Heart left ventricle (tissue), 13 donors: ENCODE measurements around the gene RAB1B.

Experiments
- CTCF ChIP-seq, 12 donors: fragments of 200-600 bp; sonication (generic) in 4 of 12; IDR thresholded peaks; one replicate each; pipeline versions ENCODE4 v1.5.0 to v1.8.0; 2018 to 2022; ENCODE audit warnings: antibody characterized with exemption in 12 of 12, mild to moderate bottlenecking in 5 of 12
- POLR2A ChIP-seq, 2 donors: fragments of 450-650 bp; IDR thresholded peaks; one replicate each; pipeline ENCODE4 v1.6.1; 2017; ENCODE audit warnings: antibody characterized with exemption in 2 of 2, mild to moderate bottlenecking in 2 of 2, moderate library complexity in 2 of 2
- donor health status: ischemic (EF 13 %, LVEDD 7.1; RV severe dilation, severe dysfunction).
- donor health status: DM: no; HTN: yes; CAD: no.
- donor health status: DM: no; HTN: no; CAD: no.
- donor health status: ischemic (EF 25% LVEDD 6.9; RV normal size, moderate dysfunction).
- donor health status: ischemic (EF 25% LVEDD 5.7; RV mildly dilated, moderate dysfunction).
- donor health status: ischemic (EF 35%, LVEDD 5.7; RV mildly dilated, moderate dysfunction).
- donor health status: nonischemic (EF 11% LVEDD 7.7; RV severe dilation, severe dysfunction).
- donor health status: DM: yes; HTN: yes; CAD: no.
- donor health status: PGD.
- donor health status: ischemic (EF 29% LVEDD 5.4; RV normal size, mild dysfunction).
- donor health status: nonischemic (EF 23%, LVEDD 6.1; RV moderate dilation, normal function).

- TF ChIP-seq CTCF (IDR thresholded peaks at IDR 0.05) (no peak), POLR2A (IDR thresholded peaks at IDR 0.05) (no peak)
Observed at GRCh38 chr11:66219846-66220565, 48.4 kb upstream of the RAB1B start.
